Astrocyte (in vitro differentiated cells and primary cell): Measurements from ENCODE around the gene CDK3. TPM values are rescaled to one million over a fixed set of nuclear protein-coding genes. Genes with fewer than 3 reads are reported as not detected.
A peak's percentile ranks its signal among the peaks of the same experiment; 100 is the strongest.

Experiments used
- DNase-seq: peaks from one replicate; pipeline ENCODE4 v3.0.0-alpha.2; 2010; ENCODE audit warnings: low read depth
- FAIRE-seq: peaks from 2 replicates; lab custom pipeline; 2011; peaks lifted over from hg19 to GRCh38; lab: Jason Lieb, UNC
- H2AFZ ChIP-seq: 2 replicates; pipeline ENCODE4 v1.6.0; 2012; ENCODE audit warnings: low read depth, low read length, inconsistent platforms
- H3K27ac ChIP-seq: 2 replicates; pipeline ENCODE4 v1.5.1; 2011; ENCODE audit warnings: low read depth, low read length, inconsistent platforms
- H3K27me3 ChIP-seq: 2 replicates; pipeline ENCODE4 v1.6.0; 2011; ENCODE audit warnings: low read length, inconsistent platforms; ENCODE audit not compliant: insufficient read depth
- H3K36me3 ChIP-seq: 2 replicates; pipeline ENCODE4 v1.5.1; 2011; ENCODE audit warnings: low read length, inconsistent platforms; ENCODE audit not compliant: insufficient read depth
- H3K4me1 ChIP-seq: 2 replicates; pipeline ENCODE4 v1.5.1; 2011; ENCODE audit warnings: low read length, inconsistent platforms; ENCODE audit not compliant: insufficient read depth
- H3K4me2 ChIP-seq: 2 replicates; pipeline ENCODE4 v1.6.0; 2012; ENCODE audit warnings: low read length, inconsistent platforms
- H3K4me3 ChIP-seq: 2 replicates; pipeline ENCODE4 v1.5.1; 2011; ENCODE audit warnings: low read depth, mild to moderate bottlenecking, low read length, inconsistent platforms; ENCODE audit not compliant: insufficient read depth
- H3K79me2 ChIP-seq: 2 replicates; pipeline ENCODE4 v1.6.0; 2012; ENCODE audit warnings: mild to moderate bottlenecking, low read length, inconsistent platforms; ENCODE audit not compliant: insufficient read depth
- H3K9ac ChIP-seq: 2 replicates; pipeline ENCODE4 v1.6.0; 2012; ENCODE audit warnings: mild to moderate bottlenecking, low read length, inconsistent platforms
- H3K9me3 ChIP-seq: 2 replicates; pipeline ENCODE4 v1.5.1; 2012; ENCODE audit warnings: low read depth, mild to moderate bottlenecking, low read length, inconsistent platforms; ENCODE audit not compliant: insufficient read depth
- H4K20me1 ChIP-seq: 2 replicates; pipeline ENCODE4 v1.6.0; 2012; ENCODE audit warnings: low read length, inconsistent platforms; ENCODE audit not compliant: insufficient read depth
- H3K27ac Mint-ChIP-seq: one replicate; pipeline ENCODE4 v1.8.0; 2021; ENCODE audit warnings: mild to moderate bottlenecking, mixed read lengths; ENCODE audit not compliant: unreplicated experiment
- H3K27me3 Mint-ChIP-seq: one replicate; pipeline ENCODE4 v1.8.0; 2021; ENCODE audit warnings: low read depth, mixed read lengths; ENCODE audit not compliant: unreplicated experiment
- H3K36me3 Mint-ChIP-seq: one replicate; pipeline ENCODE4 v1.8.0; 2021; ENCODE audit warnings: low read depth, mixed read lengths; ENCODE audit not compliant: unreplicated experiment
- H3K4me1 Mint-ChIP-seq: one replicate; pipeline ENCODE4 v1.8.0; 2021; ENCODE audit warnings: low read depth, mixed read lengths; ENCODE audit not compliant: unreplicated experiment
- H3K4me3 Mint-ChIP-seq: one replicate; pipeline ENCODE4 v1.8.0; 2021; ENCODE audit warnings: mild to moderate bottlenecking, moderate library complexity, mixed read lengths; ENCODE audit not compliant: unreplicated experiment
- H3K9me3 Mint-ChIP-seq: one replicate; pipeline ENCODE4 v1.8.0; 2021; ENCODE audit warnings: mild to moderate bottlenecking, mixed read lengths; ENCODE audit not compliant: unreplicated experiment
- CTCF ChIP-seq: IDR thresholded peaks from 2 replicates; pipeline ENCODE4 v1.5.1; 2011; ENCODE audit warnings: low read depth, mild to moderate bottlenecking, inconsistent platforms, low read length, moderate library complexity; ENCODE audit not compliant: insufficient read depth
- EZH2 ChIP-seq: IDR thresholded peaks from 2 replicates; pipeline ENCODE4 v1.6.1; 2012; ENCODE audit warnings: mild to moderate bottlenecking, low read length, inconsistent platforms; ENCODE audit not compliant: insufficient read depth
- total RNA-seq: library from RNA; stranded (reverse); gene quantifications from 2 replicates; pipeline ENCODE4 v1.2.1, GENCODE V29; 2021

Gene CDK3
- total RNA-seq, 1 donor from 2014 or later, result 5.0 TPM

GRCh38 chr17:76011951-76012350 lies 11.3 kb downstream of the CDK3 start:
- Histone ChIP-seq H3K36me3 (no peaks in the 10 kb centered on the region), H2AFZ (no peak overlapping the region), H3K9ac (no peak overlapping the region), H3K27me3 (no peaks in the 10 kb centered on the region), H3K9me3 (no peaks in the 10 kb centered on the region), H3K4me3 (no peak overlapping the region), H3K4me2 (no peak overlapping the region), H3K4me1 (peaks cover 8% of the 10 kb centered on the region), H4K20me1 (no peaks in the 10 kb centered on the region), H3K27ac (no peak overlapping the region), H3K79me2 (no peaks in the 10 kb centered on the region)
- peaks cover 32% of the 10 kb centered on the region for H3K27me3 Mint-ChIP-seq
- peaks cover 7% of the 10 kb centered on the region for H3K36me3 Mint-ChIP-seq
- no peak overlapping the region for H3K27ac Mint-ChIP-seq
- no peak overlapping the region for H3K4me3 Mint-ChIP-seq
- TF ChIP-seq CTCF, result no peak
- TF ChIP-seq EZH2, result no peak
- peaks cover 8% of the 10 kb centered on the region for H3K4me1 Mint-ChIP-seq
- DNase-seq, result no peak
- no peak for FAIRE-seq
- peaks cover 2% of the 10 kb centered on the region for H3K9me3 Mint-ChIP-seq

DNA sequence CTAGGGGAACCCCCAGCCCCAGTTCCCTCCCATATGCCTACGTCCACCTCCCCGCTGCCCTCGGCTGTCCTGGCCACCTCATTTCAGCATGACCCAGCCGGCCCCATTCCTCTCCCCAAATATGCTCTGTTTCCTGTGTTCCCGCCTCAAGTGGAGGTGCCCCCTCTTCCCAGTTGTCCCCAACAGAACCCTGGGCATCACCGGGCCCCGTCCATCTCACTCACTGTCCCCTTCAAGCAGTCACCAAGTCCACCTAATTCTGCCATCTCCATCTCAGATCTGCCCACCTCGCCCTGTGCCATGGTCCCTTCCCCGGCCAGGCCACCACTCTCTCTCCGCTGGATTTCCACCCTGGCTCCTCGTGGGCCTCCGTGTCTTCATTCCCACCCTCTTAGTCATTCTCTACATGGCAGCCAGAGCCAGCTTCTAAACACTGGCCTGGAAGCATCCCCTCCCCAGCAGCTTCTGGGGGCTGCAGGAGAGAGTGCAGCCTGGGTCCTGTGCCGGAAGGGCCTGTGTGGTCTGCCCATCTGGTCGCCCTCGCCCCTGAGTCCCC lies 12.8 kb downstream of the CDK3 start:
- FAIRE-seq, result no peak
- H3K9me3 Mint-ChIP-seq, result peaks cover 2% of the 10 kb centered on the region
- Histone ChIP-seq H3K79me2 (no peaks in the 10 kb centered on the region), H3K4me1 (peaks cover 8% of the 10 kb centered on the region), H3K36me3 (no peaks in the 10 kb centered on the region), H2AFZ (peak overlapping the region; percentile 10), H3K27ac (no peak overlapping the region), H3K4me2 (no peak overlapping the region), H3K9me3 (no peaks in the 10 kb centered on the region), H3K9ac (no peak overlapping the region), H3K4me3 (no peak overlapping the region), H3K27me3 (no peaks in the 10 kb centered on the region), H4K20me1 (no peaks in the 10 kb centered on the region)
- H3K4me1 Mint-ChIP-seq, result peaks cover 8% of the 10 kb centered on the region
- peak overlapping the region; percentile 55 for H3K27ac Mint-ChIP-seq
- peaks cover 36% of the 10 kb centered on the region for H3K27me3 Mint-ChIP-seq
- H3K4me3 Mint-ChIP-seq, result peak overlapping the region; percentile 35
- TF ChIP-seq CTCF (no peak), EZH2 (no peak)
- no peak for DNase-seq
- H3K36me3 Mint-ChIP-seq, result peaks cover 5% of the 10 kb centered on the region
